ENCODE results near the gene MLF1. TPM values are rescaled to one million over a fixed set of nuclear protein-coding genes. Genes with fewer than 3 reads are reported as not detected.
A peak's percentile ranks its signal among the peaks of the same experiment; 100 is the strongest.

The MLF1 gene
- 14.7 and 14.9 TPM in 2 replicates for total RNA-seq (ENCODE audit: low replicate concordance)

- no peak for TF ChIP-seq CTCF (IDR thresholded peaks at IDR 0.05; ENCODE audit: insufficient read depth, low read length)
- peak within 1 kb of the TSS; percentile 78 for H3K4me3 ChIP-seq (ENCODE audit: low read depth, low read length)
- peak; percentile 93 for DNase-seq (ENCODE audit: low read depth)
Observed at GRCh38 chr3:158570999-158571702, at the start of gene MLF1. Gene MLF1, plus strand, starts transcription at chr3:158571194. Its CDS starts 107 bp downstream, at chr3:158571301.

GRCh38 chr3:158522221-158523136 lies 48.5 kb upstream of the MLF1 start:
- no peak for TF ChIP-seq CTCF (IDR thresholded peaks at IDR 0.05; ENCODE audit: insufficient read depth, low read length)
- H3K4me3 ChIP-seq (ENCODE audit: low read depth, low read length) = no peak overlapping the region
- DNase-seq (ENCODE audit: low read depth) = peak; percentile 77

- no peak for TF ChIP-seq CTCF (IDR thresholded peaks at IDR 0.05; ENCODE audit: insufficient read depth, low read length)
- no peak overlapping the region for H3K4me3 ChIP-seq (ENCODE audit: low read depth, low read length)
- DNase-seq (ENCODE audit: low read depth) = no peak
Observed at GRCh38 chr3:158528076-158528674, 42.8 kb upstream of the MLF1 start.

GRCh38 chr3:158531334-158531733 lies 39.7 kb upstream of the MLF1 start:
- no peak overlapping the region for H3K4me3 ChIP-seq (ENCODE audit: low read depth, low read length)
- no peak for DNase-seq (ENCODE audit: low read depth)
- no peak for TF ChIP-seq CTCF (IDR thresholded peaks at IDR 0.05; ENCODE audit: insufficient read depth, low read length)

- H3K4me3 ChIP-seq (ENCODE audit: low read depth, low read length) = no peak overlapping the region
- DNase-seq (ENCODE audit: low read depth) = peak; percentile 73
- TF ChIP-seq CTCF (IDR thresholded peaks at IDR 0.05; ENCODE audit: insufficient read depth, low read length) = peak; percentile 65
Observed at GRCh38 chr3:158532099-158532734, 38.8 kb upstream of the MLF1 start.

- no peak for DNase-seq (ENCODE audit: low read depth)
Observed at GRCh38 chr3:158535918-158536317, 35.1 kb upstream of the MLF1 start.

More at GRCh38 chr3:158535918-158536317, 35.1 kb upstream of the MLF1 start:
- TF ChIP-seq CTCF (IDR thresholded peaks at IDR 0.05; ENCODE audit: insufficient read depth, low read length) = no peak
- H3K4me3 ChIP-seq (ENCODE audit: low read depth, low read length) = no peak overlapping the region

Data from fibroblast of the aortic adventitia (primary cell).